ENCODE results near the gene CALHM3. TPM values are rescaled to one million over a fixed set of nuclear protein-coding genes. Genes with fewer than 3 reads are reported as not detected.
A peak's percentile ranks its signal among the peaks of the same experiment; 100 is the strongest.

CALHM3 gene
- total and polyA plus RNA-seq, 4 donors: 0.02 to 0.15 TPM; not detected in 2

- WGBS, 2 donors: 72 to 90% methylated on average over 32 of the region's 32 CpGs
- Histone ChIP-seq H3K4me1 (ENCODE audit: control insufficient read depth in 5 of 5, insufficient read depth in 5 of 5, low read length in 5 of 5) (no peaks in the 10 kb centered on the region), H3K36me3 (ENCODE audit: control insufficient read depth in 4 of 4, insufficient read depth in 4 of 4, low read length in 4 of 4) (no peaks in the 10 kb centered on the region), H3K9me3 (ENCODE audit: control insufficient read depth in 4 of 4, insufficient read depth in 3 of 4, low read length in 3 of 4) (no peaks in the 10 kb centered on the region), H3K4me3 (no peak overlapping the region), H3K27me3 (ENCODE audit: control insufficient read depth in 3 of 3, insufficient read depth in 3 of 3, low read length in 2 of 3) (no peaks in the 10 kb centered on the region), H3K9ac (ENCODE audit: insufficient read depth in 1 of 2, low read length in 2 of 2) (no peak overlapping the region), H3K27ac (ENCODE audit: low read depth in 1 of 2, low read length in 1 of 2) (no peak overlapping the region)
- ATAC-seq (ENCODE audit: insufficient read depth, low FRiP score): no peak
- DNase-seq: peak in 1 of 3 donors; percentile 13
- no peak for TF ChIP-seq CTCF (IDR thresholded peaks at IDR 0.05; ENCODE audit: control extremely low read depth, extremely low read depth)
These were observed 5.8 kb downstream of the CALHM3 start for GRCh38 chr10:103473261-103473671.

- Histone ChIP-seq H3K9me3 (ENCODE audit: control insufficient read depth in 4 of 4, insufficient read depth in 3 of 4, low read length in 3 of 4) (no peaks in the 10 kb centered on the region), H3K27ac (ENCODE audit: low read depth in 1 of 2, low read length in 1 of 2) (peak overlapping the region in 1 of 2 donors; percentile 52)
These were observed 7.0 kb downstream of the CALHM3 start for GRCh38 chr10:103472005-103472404.

GRCh38 chr10:103470761-103471653 lies 8.0 kb downstream of the CALHM3 start:
- Histone ChIP-seq H3K9me3 (ENCODE audit: control insufficient read depth in 4 of 4, insufficient read depth in 3 of 4, low read length in 3 of 4) (no peaks in the 10 kb centered on the region), H3K9ac (ENCODE audit: insufficient read depth in 1 of 2, low read length in 2 of 2) (no peak overlapping the region), H3K27ac (ENCODE audit: low read depth in 1 of 2, low read length in 1 of 2) (peak overlapping the region in 1 of 2 donors; percentile 11), H3K4me1 (ENCODE audit: control insufficient read depth in 5 of 5, insufficient read depth in 5 of 5, low read length in 5 of 5) (no peaks in the 10 kb centered on the region), H3K4me3 (no peak overlapping the region), H3K36me3 (ENCODE audit: control insufficient read depth in 4 of 4, insufficient read depth in 4 of 4, low read length in 4 of 4) (no peaks in the 10 kb centered on the region), H3K27me3 (ENCODE audit: control insufficient read depth in 3 of 3, insufficient read depth in 3 of 3, low read length in 2 of 3) (no peaks in the 10 kb centered on the region)
- DNase-seq (no peak), ATAC-seq (ENCODE audit: insufficient read depth, low FRiP score) (peak; percentile 74)
- WGBS, 2 donors: 41 to 56% methylated on average over 14 of the region's 14 CpGs
- no peak for TF ChIP-seq CTCF (IDR thresholded peaks at IDR 0.05; ENCODE audit: control extremely low read depth, extremely low read depth)

More at GRCh38 chr10:103472005-103472404, 7.0 kb downstream of the CALHM3 start:
- Histone ChIP-seq H3K9ac (ENCODE audit: insufficient read depth in 1 of 2, low read length in 2 of 2) (no peak overlapping the region), H3K36me3 (ENCODE audit: control insufficient read depth in 4 of 4, insufficient read depth in 4 of 4, low read length in 4 of 4) (no peaks in the 10 kb centered on the region), H3K27me3 (ENCODE audit: control insufficient read depth in 3 of 3, insufficient read depth in 3 of 3, low read length in 2 of 3) (no peaks in the 10 kb centered on the region), H3K4me3 (no peak overlapping the region), H3K4me1 (ENCODE audit: control insufficient read depth in 5 of 5, insufficient read depth in 5 of 5, low read length in 5 of 5) (no peaks in the 10 kb centered on the region)
- no peak for ATAC-seq (ENCODE audit: insufficient read depth, low FRiP score)
- no peak for DNase-seq
- 69 to 82% methylated on average over 2 of the region's 2 CpGs for WGBS, 2 donors
- TF ChIP-seq CTCF (IDR thresholded peaks at IDR 0.05; ENCODE audit: control extremely low read depth, extremely low read depth): no peak
